ENCODE measurements around the gene CYP1A2.

DNA sequence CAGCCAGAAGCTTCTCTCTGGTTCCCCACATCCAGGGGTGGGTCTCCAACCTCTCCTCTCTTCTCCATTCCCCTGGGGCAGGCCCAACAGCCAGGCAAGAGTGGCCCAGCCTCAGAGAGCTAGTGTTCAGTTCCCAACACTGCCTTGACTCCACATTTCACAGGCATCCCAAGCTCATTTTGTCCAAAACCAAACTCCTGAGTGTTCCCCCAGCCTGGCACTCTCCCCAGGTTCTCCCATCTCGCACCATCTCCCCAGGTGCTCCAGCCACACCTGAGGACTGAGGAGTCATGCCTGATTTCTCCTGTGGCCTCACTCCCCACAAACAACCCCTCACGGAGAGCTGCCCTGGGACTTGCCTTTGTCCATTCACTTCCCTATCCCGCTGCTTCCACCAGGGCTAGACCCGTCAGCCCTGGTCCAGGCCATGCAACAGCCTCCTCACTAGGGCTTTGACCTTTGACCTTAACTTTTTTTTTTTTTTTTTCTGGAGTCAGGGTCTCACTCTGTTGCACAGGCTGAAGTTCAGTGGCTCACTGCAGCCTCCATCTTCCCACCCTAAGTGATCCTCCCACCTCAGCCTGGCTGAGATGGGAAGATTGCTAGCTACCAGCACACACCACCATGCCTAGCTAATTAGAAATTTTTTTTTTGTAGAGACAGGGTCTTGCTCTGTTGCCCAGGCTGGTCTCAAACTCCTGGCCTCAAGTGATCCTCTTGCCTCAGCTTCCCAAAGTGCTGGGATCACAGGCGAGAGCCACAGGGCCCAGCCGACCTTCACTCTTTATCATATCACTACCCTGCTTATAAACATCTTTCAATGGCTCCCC lies 29.3 kb downstream of the CYP1A2 start:
- TF ChIP-seq, protein P1, sequence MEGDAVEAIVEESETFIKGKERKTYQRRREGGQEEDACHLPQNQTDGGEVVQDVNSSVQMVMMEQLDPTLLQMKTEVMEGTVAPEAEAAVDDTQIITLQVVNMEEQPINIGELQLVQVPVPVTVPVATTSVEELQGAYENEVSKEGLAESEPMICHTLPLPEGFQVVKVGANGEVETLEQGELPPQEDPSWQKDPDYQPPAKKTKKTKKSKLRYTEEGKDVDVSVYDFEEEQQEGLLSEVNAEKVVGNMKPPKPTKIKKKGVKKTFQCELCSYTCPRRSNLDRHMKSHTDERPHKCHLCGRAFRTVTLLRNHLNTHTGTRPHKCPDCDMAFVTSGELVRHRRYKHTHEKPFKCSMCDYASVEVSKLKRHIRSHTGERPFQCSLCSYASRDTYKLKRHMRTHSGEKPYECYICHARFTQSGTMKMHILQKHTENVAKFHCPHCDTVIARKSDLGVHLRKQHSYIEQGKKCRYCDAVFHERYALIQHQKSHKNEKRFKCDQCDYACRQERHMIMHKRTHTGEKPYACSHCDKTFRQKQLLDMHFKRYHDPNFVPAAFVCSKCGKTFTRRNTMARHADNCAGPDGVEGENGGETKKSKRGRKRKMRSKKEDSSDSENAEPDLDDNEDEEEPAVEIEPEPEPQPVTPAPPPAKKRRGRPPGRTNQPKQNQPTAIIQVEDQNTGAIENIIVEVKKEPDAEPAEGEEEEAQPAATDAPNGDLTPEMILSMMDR (conservative IDR thresholded peaks at IDR 0.05 in 1 of 2, IDR thresholded peaks at IDR 0.05 in 1 of 2; ENCODE audit: extremely low read depth in 1 of 2, insufficient read depth in 1 of 2, low read depth in 1 of 2, low read length in 2 of 2), result no peak
- TF ChIP-seq EZH2 (IDR thresholded peaks at IDR 0.05; ENCODE audit: borderline replicate concordance, low read length), result no peak

Measured in mammary epithelial cell (primary cell).